PC-9 (cell line): ENCODE data around the gene ISL2. TPM values are rescaled to one million over a fixed set of nuclear protein-coding genes. Genes with fewer than 3 reads are reported as not detected.
"Not testable (repeated sequence)": the region's sequence is repeated elsewhere in the genome, so short reads cannot be mapped to it uniquely, and the experiment has no call there.

Source experiments
- BruUV-seq: library from RNA; stranded (reverse); fragments of 400-500 nt; replicated peaks from 2 replicates; lab custom pipeline; 2021; lab: Mats Ljungman, UMichigan
- CTCF ChIA-PET: fragments of 300-600 bp; sonication (Branson Sonifier 250); formaldehyde crosslinking; loops from one replicate; lab custom pipeline; 2022; ENCODE audit warnings: antibody characterized with exemption; lab: Charles Lee
- POLR2A ChIA-PET: fragments of 300-600 bp; sonication (Branson Sonifier 250); formaldehyde crosslinking; loops from one replicate; lab custom pipeline; 2022; ENCODE audit warnings: antibody characterized with exemption; ENCODE audit not compliant: unreplicated experiment; lab: Charles Lee
- DNase-seq, 2 experiments: peaks; one replicate each; pipeline versions ENCODE4 v3.0.0 to v3.0.0-alpha.2; 2015 to 2022; ENCODE audit warnings: mixed read lengths in 1 of 2
- H2AFZ ChIP-seq: fragments of 200-600 bp; sonication (generic); 2 replicates; pipeline ENCODE4 v1.8.1; 2017; ENCODE audit warnings: antibody characterized with exemption
- H3F3A ChIP-seq: fragments of 200-600 bp; sonication (generic); 2 replicates; pipeline ENCODE4 v1.8.1; 2017; ENCODE audit warnings: antibody characterized with exemption, mild to moderate bottlenecking, low read depth; ENCODE audit not compliant: insufficient read depth
- H3K27ac ChIP-seq: fragments of 200-600 bp; sonication (generic); 2 replicates; pipeline ENCODE4 v1.6.1; 2016; ENCODE audit warnings: mixed run types
- H3K27me3 ChIP-seq: fragments of 200-600 bp; sonication (generic); 2 replicates; pipeline ENCODE4 v1.6.1; 2016; ENCODE audit warnings: low read depth, mixed run types; ENCODE audit not compliant: insufficient read depth
- H3K36me3 ChIP-seq: fragments of 200-600 bp; sonication (generic); 2 replicates; pipeline ENCODE4 v1.6.1; 2016; ENCODE audit warnings: low read depth, mixed run types
- H3K4me1 ChIP-seq: fragments of 200-600 bp; sonication (generic); replicated peaks from 2 replicates; pipeline ENCODE4 v1.6.1; 2016; ENCODE audit warnings: mixed run types; ENCODE audit not compliant: insufficient read depth
- H3K4me2 ChIP-seq: fragments of 200-600 bp; sonication (generic); 2 replicates; pipeline ENCODE4 v1.6.1; 2017; ENCODE audit warnings: mixed run types
- H3K4me3 ChIP-seq: fragments of 200-600 bp; sonication (generic); 2 replicates; pipeline ENCODE4 v1.6.1; 2016; ENCODE audit warnings: mixed run types
- H3K79me2 ChIP-seq: fragments of 200-600 bp; sonication (generic); 2 replicates; pipeline ENCODE4 v1.6.1; 2017; ENCODE audit warnings: low read depth, mixed run types
- H3K9me2 ChIP-seq: fragments of 200-600 bp; sonication (generic); 2 replicates; pipeline ENCODE4 v1.8.1; 2017; ENCODE audit warnings: mild to moderate bottlenecking; ENCODE audit not compliant: insufficient read depth
- H3K9me3 ChIP-seq: fragments of 200-600 bp; sonication (generic); 2 replicates; pipeline ENCODE4 v1.8.1; 2016; ENCODE audit warnings: low read depth; ENCODE audit not compliant: insufficient read depth
- H4K20me1 ChIP-seq: fragments of 200-600 bp; sonication (generic); 2 replicates; pipeline ENCODE4 v1.8.1; 2017; ENCODE audit not compliant: insufficient read depth
- EZH2 ChIP-seq: fragments of 200-600 bp; sonication (generic); IDR thresholded peaks from 2 replicates; pipeline ENCODE4 v1.8.0; 2017; ENCODE audit warnings: antibody characterized with exemption, low read depth
- intact Hi-C: fragments of 100-400 bp; cut with micrococcal nuclease; formaldehyde crosslinking; loops from one replicate; pipeline ENCODE4 v1.10.0; 2022; ENCODE audit not compliant: unreplicated experiment
- total RNA-seq: library from RNA; stranded (reverse); gene quantifications from 2 replicates; pipeline ENCODE4 v1.2.3, GENCODE V29; 2021
- TF ChIP-seq, protein P1 (sequence below): fragments of 200-600 bp; sonication (generic); conservative IDR thresholded peaks from 2 replicates; pipeline ENCODE4 v1.6.1; 2017; ENCODE audit warnings: mixed run types, antibody characterized with exemption, mild to moderate bottlenecking, moderate library complexity

Gene ISL2
- total RNA-seq, 1 experiment from 2014 or later, result 0.24 TPM

DNA sequence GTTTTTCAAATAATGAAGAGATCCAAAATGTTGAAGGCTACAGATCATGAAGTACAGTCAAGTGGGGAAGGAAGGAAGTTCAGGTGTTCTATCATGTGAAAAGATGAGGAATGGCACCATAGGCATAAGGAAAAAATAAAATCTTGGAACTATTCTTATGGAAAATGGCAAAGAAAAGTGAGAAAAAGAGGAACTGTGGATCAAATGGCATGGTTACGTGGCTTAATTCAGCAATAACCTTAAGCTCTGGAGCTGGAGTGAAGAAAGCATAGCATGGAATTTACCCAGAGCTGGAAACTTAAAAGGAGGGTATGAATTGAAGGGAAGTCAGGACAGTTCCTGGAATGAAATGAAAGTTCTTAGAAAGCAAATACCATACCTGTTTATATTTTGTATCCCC is 39.7 kb upstream of the ISL2 start:
- no peaks in the 10 kb centered on the region for H3K27me3 ChIP-seq
- H3K9me2 ChIP-seq, result no peaks in the 10 kb centered on the region
- peaks cover 11% of the 10 kb centered on the region; the same call in 1 of the 2 replicates for H3F3A ChIP-seq
- no TSS peak for BruUV-seq
- peaks cover 96% of the 10 kb centered on the region for H3K79me2 ChIP-seq
- TF ChIP-seq EZH2, result no peak
- TF ChIP-seq, protein P1, sequence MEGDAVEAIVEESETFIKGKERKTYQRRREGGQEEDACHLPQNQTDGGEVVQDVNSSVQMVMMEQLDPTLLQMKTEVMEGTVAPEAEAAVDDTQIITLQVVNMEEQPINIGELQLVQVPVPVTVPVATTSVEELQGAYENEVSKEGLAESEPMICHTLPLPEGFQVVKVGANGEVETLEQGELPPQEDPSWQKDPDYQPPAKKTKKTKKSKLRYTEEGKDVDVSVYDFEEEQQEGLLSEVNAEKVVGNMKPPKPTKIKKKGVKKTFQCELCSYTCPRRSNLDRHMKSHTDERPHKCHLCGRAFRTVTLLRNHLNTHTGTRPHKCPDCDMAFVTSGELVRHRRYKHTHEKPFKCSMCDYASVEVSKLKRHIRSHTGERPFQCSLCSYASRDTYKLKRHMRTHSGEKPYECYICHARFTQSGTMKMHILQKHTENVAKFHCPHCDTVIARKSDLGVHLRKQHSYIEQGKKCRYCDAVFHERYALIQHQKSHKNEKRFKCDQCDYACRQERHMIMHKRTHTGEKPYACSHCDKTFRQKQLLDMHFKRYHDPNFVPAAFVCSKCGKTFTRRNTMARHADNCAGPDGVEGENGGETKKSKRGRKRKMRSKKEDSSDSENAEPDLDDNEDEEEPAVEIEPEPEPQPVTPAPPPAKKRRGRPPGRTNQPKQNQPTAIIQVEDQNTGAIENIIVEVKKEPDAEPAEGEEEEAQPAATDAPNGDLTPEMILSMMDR, result no peak
- no peak overlapping the region for H2AFZ ChIP-seq
- peaks cover 71% of the 10 kb centered on the region for H4K20me1 ChIP-seq
- H3K36me3 ChIP-seq, result peaks cover 9% of the 10 kb centered on the region
- H3K9me3 ChIP-seq, result no peaks in the 10 kb centered on the region
- H3K4me3 ChIP-seq, result no peak overlapping the region
- intact Hi-C loops, result no loop called here
- ChIA-PET POLR2A (no interaction called here), CTCF (no interaction called here)
- H3K4me1 ChIP-seq, result no peaks in the 10 kb centered on the region
- no peak for DNase-seq
- no peak overlapping the region for H3K4me2 ChIP-seq
- H3K27ac ChIP-seq, result no peak overlapping the region

DNA sequence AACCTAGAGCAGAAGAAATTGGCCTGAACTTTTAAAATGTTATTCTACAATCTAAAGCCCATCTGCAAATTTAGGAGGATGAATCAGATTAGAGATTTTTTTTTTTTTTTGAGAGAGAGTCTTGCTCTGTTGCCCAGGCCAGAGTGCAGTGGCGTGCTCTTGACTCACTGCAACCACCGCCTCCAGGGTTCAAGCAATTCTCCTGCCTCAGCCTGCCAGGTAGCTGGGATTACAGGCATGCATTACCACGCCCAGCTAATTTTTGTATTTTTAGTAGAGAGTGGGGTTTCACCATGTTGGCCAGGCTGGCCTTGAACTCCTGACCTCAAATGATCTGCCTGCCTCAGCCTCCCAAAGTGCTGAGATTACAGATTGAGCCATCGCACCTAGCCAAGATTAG is 38.6 kb upstream of the ISL2 start:
- H3K9me2 ChIP-seq, BruUV-seq, H3K27ac ChIP-seq, H3K9me3 ChIP-seq, H2AFZ ChIP-seq, DNase-seq, H3K36me3 ChIP-seq, H3K4me1 ChIP-seq, H3K4me2 ChIP-seq, H3K4me3 ChIP-seq, H3K27me3 ChIP-seq, intact Hi-C loops: not testable (repeated sequence)
- H3F3A ChIP-seq, result peaks cover 11% of the 10 kb centered on the region; the same call in 1 of the 2 replicates
- peaks cover 71% of the 10 kb centered on the region for H4K20me1 ChIP-seq
- H3K79me2 ChIP-seq, result peaks cover 96% of the 10 kb centered on the region
- POLR2A ChIA-PET, result interaction anchor here (0.6 kb wide), 1 partner anchor 219 kb away, joined by 4 read pairs; no protein-coding TSS in a partner anchor
- CTCF ChIA-PET, result interaction anchor here (0.7 kb wide), 1 partner anchor 36 kb away, joined by 5 read pairs; no protein-coding TSS in a partner anchor

DNA sequence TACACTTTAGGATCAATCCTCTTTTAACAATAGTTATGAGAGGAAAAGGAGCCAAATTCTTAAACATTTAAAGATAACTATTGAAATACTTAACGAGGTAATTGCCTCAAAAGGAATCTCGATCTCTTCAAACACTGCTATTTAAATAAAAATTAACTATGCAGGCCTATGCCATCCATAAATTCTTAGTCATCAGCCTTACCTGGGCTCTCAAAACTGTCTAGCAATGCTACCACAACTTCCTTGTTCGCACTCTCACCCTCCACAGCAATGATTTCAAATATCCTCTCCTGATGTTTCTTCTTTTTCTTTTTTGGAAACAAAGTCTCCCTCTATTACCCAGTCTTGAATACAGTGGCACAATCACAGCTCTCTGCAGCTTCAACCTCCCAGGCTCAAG is 37.6 kb upstream of the ISL2 start:
- ChIA-PET CTCF (no interaction called here), POLR2A (no interaction called here)
- Histone ChIP-seq H3K79me2 (peaks cover 96% of the 10 kb centered on the region), H4K20me1 (peaks cover 74% of the 10 kb centered on the region), H3K4me1 (no peaks in the 10 kb centered on the region), H3K4me2 (no peak overlapping the region), H3K36me3 (peaks cover 9% of the 10 kb centered on the region), H3K9me2 (no peaks in the 10 kb centered on the region), H3K27me3 (no peaks in the 10 kb centered on the region), H3F3A (peaks cover 11% of the 10 kb centered on the region; the same call in 1 of the 2 replicates), H3K4me3 (no peak overlapping the region), H2AFZ (no peak overlapping the region), H3K27ac (no peak overlapping the region; the same call in 1 of the 2 replicates), H3K9me3 (no peaks in the 10 kb centered on the region)
- intact Hi-C loops, result no loop called here
- no peak for DNase-seq
- BruUV-seq, result no TSS peak
- TF ChIP-seq EZH2, result no peak
- TF ChIP-seq, protein P1, result no peak

DNA sequence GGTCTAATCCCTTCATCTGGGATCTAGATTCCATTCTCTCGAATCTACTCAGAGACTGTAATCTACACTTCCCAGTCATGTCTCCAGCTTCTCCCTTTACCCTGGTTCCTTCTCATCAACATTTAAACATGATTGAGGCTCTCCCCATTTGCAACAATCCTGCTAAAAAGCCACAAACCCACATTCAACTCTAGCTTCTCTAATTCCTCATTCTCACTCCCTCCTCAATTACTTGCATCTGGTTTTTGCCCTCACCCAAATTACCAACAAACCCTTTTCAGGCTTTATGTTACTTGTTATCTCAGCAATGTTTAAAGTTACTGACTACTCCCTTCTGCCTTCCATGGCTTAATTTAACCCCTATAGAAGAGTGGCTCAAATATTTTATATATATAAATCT is 36.8 kb upstream of the ISL2 start:
- H3K27me3 ChIP-seq, result no peaks in the 10 kb centered on the region
- H3K9me3 ChIP-seq, result no peaks in the 10 kb centered on the region
- no TSS peak for BruUV-seq
- TF ChIP-seq, protein P1, result no peak
- TF ChIP-seq EZH2, result no peak
- no peaks in the 10 kb centered on the region for H3K4me1 ChIP-seq
- H3F3A ChIP-seq, result peaks cover 11% of the 10 kb centered on the region; the same call in 1 of the 2 replicates
- POLR2A ChIA-PET, result interaction anchor here (0.6 to 0.7 kb wide), 2 partner anchors 24 to 135 kb away, joined by 3 to 4 read pairs; no protein-coding TSS in a partner anchor
- no peaks in the 10 kb centered on the region for H3K9me2 ChIP-seq
- CTCF ChIA-PET, result no interaction called here
- H3K27ac ChIP-seq, result no peak overlapping the region
- peaks cover 96% of the 10 kb centered on the region for H3K79me2 ChIP-seq
- H2AFZ ChIP-seq, result no peak overlapping the region
- H4K20me1 ChIP-seq, result peaks cover 71% of the 10 kb centered on the region
- H3K36me3 ChIP-seq, result peaks cover 7% of the 10 kb centered on the region
- DNase-seq, result no peak
- H3K4me3 ChIP-seq, result no peak overlapping the region
- intact Hi-C loops, result no loop called here
- no peak overlapping the region for H3K4me2 ChIP-seq
